Fibroblast of mammary gland (primary cell): ENCODE measurements around the gene DPH3.
A peak's percentile ranks its signal among the peaks of the same experiment; 100 is the strongest.

Source experiments
- DNase-seq: peaks from one replicate; pipeline ENCODE4 v3.0.0-alpha.2; 2010; ENCODE audit warnings: low read depth
- H3K4me3 ChIP-seq: 2 replicates; pipeline ENCODE4 v1.5.1; 2011; ENCODE audit warnings: low read depth, mild to moderate bottlenecking, low read length, moderate library complexity; ENCODE audit not compliant: control insufficient read depth
- CTCF ChIP-seq: conservative IDR thresholded peaks from 2 replicates; pipeline ENCODE4 v1.5.1; 2011; ENCODE audit warnings: low read depth, low read length, inconsistent platforms; ENCODE audit not compliant: control insufficient read depth, insufficient read depth

The DPH3 gene

GRCh38 chr3:16252243-16252978 is 12.3 kb downstream of the DPH3 start:
- TF ChIP-seq CTCF, result no peak
- DNase-seq, result peak; percentile 31
- no peak overlapping the region for H3K4me3 ChIP-seq

GRCh38 chr3:16251316-16252085 is 13.2 kb downstream of the DPH3 start:
- no peak for TF ChIP-seq CTCF
- no peak for DNase-seq
- H3K4me3 ChIP-seq, result no peak overlapping the region

GRCh38 chr3:16249886-16250285 is 14.9 kb downstream of the DPH3 start:
- no peak overlapping the region for H3K4me3 ChIP-seq
- no peak for DNase-seq
- TF ChIP-seq CTCF, result no peak

GRCh38 chr3:16249336-16249735 is 15.4 kb downstream of the DPH3 start:
- no peak overlapping the region for H3K4me3 ChIP-seq
- DNase-seq, result peak; percentile 63
- TF ChIP-seq CTCF, result peak; percentile 63

GRCh38 chr3:16248556-16248955 is 16.2 kb downstream of the DPH3 start:
- no peak for TF ChIP-seq CTCF
- H3K4me3 ChIP-seq, result no peak overlapping the region

GRCh38 chr3:16247282-16248061 is 17.3 kb downstream of the DPH3 start:
- peak; percentile 85 for DNase-seq
- no peak overlapping the region for H3K4me3 ChIP-seq
- peak; percentile 95 for TF ChIP-seq CTCF

More at GRCh38 chr3:16248556-16248955, 16.2 kb downstream of the DPH3 start:
- no peak for DNase-seq
